GM23338 (cell line): ENCODE measurements around the gene KRT1. TPM values are rescaled to one million over a fixed set of nuclear protein-coding genes. Genes with fewer than 3 reads are reported as not detected.

Experiments
- ATAC-seq: fragments of 200-7000 bp; cut with Tn5 transposase; 3 replicates; pipeline ENCODE4 v1.9.1; 2020
- DNase-seq: peaks from one replicate; pipeline ENCODE4 v3.0.0-alpha.2; 2015; ENCODE audit warnings: low spot score
- H2AFZ ChIP-seq: fragments of 200-600 bp; sonication (generic); 2 replicates; pipeline ENCODE4 v1.8.0; 2016; ENCODE audit warnings: antibody characterized with exemption, mild to moderate bottlenecking, moderate library complexity
- H3F3A ChIP-seq: fragments of 200-600 bp; sonication (generic); replicated peaks from 2 replicates; pipeline ENCODE4 v1.8.0; 2017; ENCODE audit warnings: antibody characterized with exemption, mixed run types, low read depth
- H3K27ac ChIP-seq: fragments of 200-600 bp; sonication (generic); 2 replicates; pipeline ENCODE4 v1.6.1; 2016; ENCODE audit warnings: low read depth
- H3K27me3 ChIP-seq: fragments of 200-600 bp; sonication (generic); 2 replicates; pipeline ENCODE4 v1.8.0; 2016; ENCODE audit warnings: mild to moderate bottlenecking, mixed run types, moderate library complexity; ENCODE audit not compliant: insufficient read depth
- H3K36me3 ChIP-seq: fragments of 200-600 bp; sonication (generic); 2 replicates; pipeline ENCODE4 v1.8.0; 2016; ENCODE audit warnings: mild to moderate bottlenecking; ENCODE audit not compliant: insufficient read depth
- H3K4me1 ChIP-seq: fragments of 200-600 bp; sonication (generic); 2 replicates; pipeline ENCODE4 v1.8.0; 2016; ENCODE audit warnings: mild to moderate bottlenecking, moderate library complexity; ENCODE audit not compliant: insufficient read depth
- H3K4me2 ChIP-seq: fragments of 200-600 bp; sonication (generic); 2 replicates; pipeline ENCODE4 v1.7.1; 2017; ENCODE audit warnings: mixed run types
- H3K4me3 ChIP-seq: fragments of 200-600 bp; sonication (generic); 2 replicates; pipeline ENCODE4 v1.6.1; 2016; ENCODE audit warnings: mixed run types
- H3K79me2 ChIP-seq: fragments of 200-600 bp; sonication (generic); replicated peaks from 2 replicates; pipeline ENCODE4 v1.8.0; 2017; ENCODE audit warnings: mild to moderate bottlenecking; ENCODE audit not compliant: insufficient read depth
- H3K9me2 ChIP-seq: fragments of 200-600 bp; sonication (generic); 2 replicates; pipeline ENCODE4 v1.8.0; 2017; ENCODE audit not compliant: insufficient read depth
- H4K20me1 ChIP-seq: fragments of 200-600 bp; sonication (generic); replicated peaks from 2 replicates; pipeline ENCODE4 v1.8.0; 2017; ENCODE audit warnings: mild to moderate bottlenecking; ENCODE audit not compliant: insufficient read depth
- H3K27ac Mint-ChIP-seq: 2 replicates; pipeline ENCODE4 v1.8.0; 2020; ENCODE audit warnings: inconsistent platforms, mild to moderate bottlenecking, moderate library complexity, mixed read lengths
- H3K27me3 Mint-ChIP-seq: 3 replicates; pipeline ENCODE4 v1.8.0; 2022; ENCODE audit warnings: low read depth, mild to moderate bottlenecking, moderate library complexity, mixed read lengths, inconsistent platforms; ENCODE audit not compliant: insufficient read depth, poor library complexity
- H3K36me3 Mint-ChIP-seq: 3 replicates; pipeline ENCODE4 v1.8.0; 2021; ENCODE audit warnings: low read depth, mild to moderate bottlenecking, inconsistent platforms, moderate library complexity, mixed read lengths
- H3K4me1 Mint-ChIP-seq: 3 replicates; pipeline ENCODE4 v1.8.0; 2020; ENCODE audit warnings: mild to moderate bottlenecking, inconsistent platforms, mixed read lengths
- H3K4me3 Mint-ChIP-seq: 3 replicates; pipeline ENCODE4 v1.8.0; 2021; ENCODE audit warnings: moderate library complexity, mild to moderate bottlenecking, inconsistent platforms, mixed read lengths
- H3K9me3 Mint-ChIP-seq: 3 replicates; pipeline ENCODE4 v1.8.0; 2020; ENCODE audit warnings: moderate library complexity, mild to moderate bottlenecking, inconsistent platforms, mixed read lengths
- JUNB ChIP-seq: IDR thresholded peaks from one replicate; pipeline ENCODE4 v1.6.1; 2016; ENCODE audit warnings: antibody characterized with exemption; ENCODE audit not compliant: unreplicated experiment
- ZNF114 ChIP-seq: fragments of 250-450 bp; sonication (Bioruptor Pico); IDR thresholded peaks from 2 replicates; pipeline ENCODE4 v1.5.0; 2020; ENCODE audit warnings: mild to moderate bottlenecking, moderate library complexity
- polyA plus RNA-seq: library from polyadenylated mRNA; unstranded; fragments of >200 nt; fragmentation: Nextera tagmentation; extraction: Ambion mirVana; gene quantifications from 2 replicates; pipeline ENCODE4 v1.2.1, GENCODE V29; 2016
- total RNA-seq: library from RNA; depleted of rRNA; stranded (reverse); fragments of >200 nt; shearing (Covaris generic); gene quantifications from 2 replicates; pipeline ENCODE4 v1.2.3, GENCODE V29; 2014; rRNA removed
- TF ChIP-seq, protein P1 (sequence below): fragments of 250-450 bp; sonication (Bioruptor Pico); IDR thresholded peaks from 2 replicates; pipeline ENCODE4 v1.5.0; 2020; ENCODE audit warnings: mild to moderate bottlenecking, moderate library complexity

Gene KRT1
- total and polyA plus RNA-seq, 2 experiments from 2014 or later: not detected

DNA sequence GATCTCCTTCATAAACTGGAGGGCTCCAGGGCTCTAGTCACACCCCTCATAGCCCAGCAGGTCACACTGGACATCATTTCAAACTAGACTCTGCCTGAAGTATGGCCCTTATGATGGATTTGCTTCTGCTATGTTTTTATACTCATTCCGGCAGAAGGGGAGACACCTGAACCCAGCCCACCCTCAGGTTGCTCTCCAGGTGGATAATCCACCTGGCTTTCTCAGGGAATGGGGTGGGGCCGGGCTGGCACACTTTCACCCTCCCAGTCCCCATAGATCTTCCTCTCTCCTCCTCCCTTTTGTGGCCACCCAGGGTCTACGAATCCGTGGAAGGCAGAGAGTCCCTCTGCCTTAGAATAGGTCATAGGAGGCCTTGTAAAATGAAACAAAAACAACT, 52.1 kb downstream of the KRT1 start:
- H3K4me1 Mint-ChIP-seq: peaks cover 4% of the 10 kb centered on the region
- no peak for DNase-seq
- Histone ChIP-seq H3K36me3 (no peaks in the 10 kb centered on the region), H3K9me2 (no peaks in the 10 kb centered on the region), H4K20me1 (no peaks in the 10 kb centered on the region), H2AFZ (no peak overlapping the region), H3K4me3 (no peak overlapping the region), H3K27me3 (no peaks in the 10 kb centered on the region), H3K4me2 (no peak overlapping the region), H3K79me2 (no peaks in the 10 kb centered on the region), H3K27ac (no peak overlapping the region), H3K4me1 (no peaks in the 10 kb centered on the region), H3F3A (no peaks in the 10 kb centered on the region)
- no peaks in the 10 kb centered on the region for H3K9me3 Mint-ChIP-seq
- no peaks in the 10 kb centered on the region for H3K36me3 Mint-ChIP-seq
- TF ChIP-seq, protein P1, sequence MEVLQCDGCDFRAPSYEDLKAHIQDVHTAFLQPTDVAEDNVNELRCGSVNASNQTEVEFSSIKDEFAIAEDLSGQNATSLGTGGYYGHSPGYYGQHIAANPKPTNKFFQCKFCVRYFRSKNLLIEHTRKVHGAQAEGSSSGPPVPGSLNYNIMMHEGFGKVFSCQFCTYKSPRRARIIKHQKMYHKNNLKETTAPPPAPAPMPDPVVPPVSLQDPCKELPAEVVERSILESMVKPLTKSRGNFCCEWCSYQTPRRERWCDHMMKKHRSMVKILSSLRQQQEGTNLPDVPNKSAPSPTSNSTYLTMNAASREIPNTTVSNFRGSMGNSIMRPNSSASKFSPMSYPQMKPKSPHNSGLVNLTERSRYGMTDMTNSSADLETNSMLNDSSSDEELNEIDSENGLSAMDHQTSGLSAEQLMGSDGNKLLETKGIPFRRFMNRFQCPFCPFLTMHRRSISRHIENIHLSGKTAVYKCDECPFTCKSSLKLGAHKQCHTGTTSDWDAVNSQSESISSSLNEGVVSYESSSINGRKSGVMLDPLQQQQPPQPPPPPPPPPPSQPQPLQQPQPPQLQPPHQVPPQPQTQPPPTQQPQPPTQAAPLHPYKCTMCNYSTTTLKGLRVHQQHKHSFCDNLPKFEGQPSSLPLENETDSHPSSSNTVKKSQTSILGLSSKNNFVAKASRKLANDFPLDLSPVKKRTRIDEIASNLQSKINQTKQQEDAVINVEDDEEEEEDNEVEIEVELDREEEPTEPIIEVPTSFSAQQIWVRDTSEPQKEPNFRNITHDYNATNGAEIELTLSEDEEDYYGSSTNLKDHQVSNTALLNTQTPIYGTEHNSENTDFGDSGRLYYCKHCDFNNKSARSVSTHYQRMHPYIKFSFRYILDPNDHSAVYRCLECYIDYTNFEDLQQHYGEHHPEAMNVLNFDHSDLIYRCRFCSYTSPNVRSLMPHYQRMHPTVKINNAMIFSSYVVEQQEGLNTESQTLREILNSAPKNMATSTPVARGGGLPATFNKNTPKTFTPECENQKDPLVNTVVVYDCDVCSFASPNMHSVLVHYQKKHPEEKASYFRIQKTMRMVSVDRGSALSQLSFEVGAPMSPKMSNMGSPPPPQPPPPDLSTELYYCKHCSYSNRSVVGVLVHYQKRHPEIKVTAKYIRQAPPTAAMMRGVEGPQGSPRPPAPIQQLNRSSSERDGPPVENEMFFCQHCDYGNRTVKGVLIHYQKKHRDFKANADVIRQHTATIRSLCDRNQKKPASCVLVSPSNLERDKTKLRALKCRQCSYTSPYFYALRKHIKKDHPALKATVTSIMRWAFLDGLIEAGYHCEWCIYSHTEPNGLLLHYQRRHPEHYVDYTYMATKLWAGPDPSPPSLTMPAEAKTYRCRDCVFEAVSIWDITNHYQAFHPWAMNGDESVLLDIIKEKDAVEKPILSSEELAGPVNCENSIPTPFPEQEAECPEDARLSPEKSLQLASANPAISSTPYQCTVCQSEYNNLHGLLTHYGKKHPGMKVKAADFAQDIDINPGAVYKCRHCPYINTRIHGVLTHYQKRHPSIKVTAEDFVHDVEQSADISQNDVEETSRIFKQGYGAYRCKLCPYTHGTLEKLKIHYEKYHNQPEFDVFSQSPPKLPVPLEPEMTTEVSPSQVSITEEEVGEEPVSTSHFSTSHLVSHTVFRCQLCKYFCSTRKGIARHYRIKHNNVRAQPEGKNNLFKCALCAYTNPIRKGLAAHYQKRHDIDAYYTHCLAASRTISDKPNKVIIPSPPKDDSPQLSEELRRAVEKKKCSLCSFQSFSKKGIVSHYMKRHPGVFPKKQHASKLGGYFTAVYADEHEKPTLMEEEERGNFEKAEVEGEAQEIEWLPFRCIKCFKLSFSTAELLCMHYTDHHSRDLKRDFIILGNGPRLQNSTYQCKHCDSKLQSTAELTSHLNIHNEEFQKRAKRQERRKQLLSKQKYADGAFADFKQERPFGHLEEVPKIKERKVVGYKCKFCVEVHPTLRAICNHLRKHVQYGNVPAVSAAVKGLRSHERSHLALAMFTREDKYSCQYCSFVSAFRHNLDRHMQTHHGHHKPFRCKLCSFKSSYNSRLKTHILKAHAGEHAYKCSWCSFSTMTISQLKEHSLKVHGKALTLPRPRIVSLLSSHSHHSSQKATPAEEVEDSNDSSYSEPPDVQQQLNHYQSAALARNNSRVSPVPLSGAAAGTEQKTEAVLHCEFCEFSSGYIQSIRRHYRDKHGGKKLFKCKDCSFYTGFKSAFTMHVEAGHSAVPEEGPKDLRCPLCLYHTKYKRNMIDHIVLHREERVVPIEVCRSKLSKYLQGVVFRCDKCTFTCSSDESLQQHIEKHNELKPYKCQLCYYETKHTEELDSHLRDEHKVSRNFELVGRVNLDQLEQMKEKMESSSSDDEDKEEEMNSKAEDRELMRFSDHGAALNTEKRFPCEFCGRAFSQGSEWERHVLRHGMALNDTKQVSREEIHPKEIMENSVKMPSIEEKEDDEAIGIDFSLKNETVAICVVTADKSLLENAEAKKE (CRISPR knock-in tag): no peak
- no peak for TF ChIP-seq ZNF114 (CRISPR knock-in tag)
- no peak overlapping the region for H3K4me3 Mint-ChIP-seq
- H3K27me3 Mint-ChIP-seq: peaks cover 3% of the 10 kb centered on the region
- no peak for ATAC-seq
- no peak overlapping the region for H3K27ac Mint-ChIP-seq

DNA sequence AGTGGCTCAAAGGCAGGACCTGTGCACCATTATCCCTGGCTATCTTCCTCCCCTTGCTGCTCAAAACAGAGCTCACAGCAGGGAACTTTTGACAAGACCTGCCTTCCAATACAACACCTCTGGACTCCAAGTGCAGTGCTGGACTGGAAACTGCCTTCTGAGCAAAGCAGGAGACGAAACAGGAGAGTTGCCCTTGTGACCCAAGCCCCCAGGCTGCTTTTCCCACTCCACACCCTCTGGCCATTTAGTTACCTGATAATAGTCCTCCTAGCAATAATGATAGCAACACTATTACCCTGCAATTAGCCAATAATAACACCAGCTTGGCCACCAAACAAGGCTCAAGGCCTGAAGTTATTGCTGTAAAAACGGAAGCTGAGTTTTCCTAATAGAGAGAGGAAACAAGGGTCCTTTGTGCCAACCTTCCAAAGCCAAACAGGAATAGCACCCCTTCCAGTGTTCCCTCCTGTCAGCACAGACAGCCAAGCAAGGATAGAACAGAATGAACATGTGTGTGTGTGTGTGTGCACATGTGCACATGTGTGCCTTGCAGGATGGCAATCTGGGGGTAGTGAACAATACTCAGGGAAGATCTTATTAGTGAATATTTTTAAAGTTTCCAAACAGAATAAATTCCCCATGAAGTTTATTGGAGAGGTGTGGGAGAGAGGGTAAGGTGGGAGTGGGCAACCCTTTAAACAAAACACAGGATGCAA, 52.7 kb downstream of the KRT1 start:
- H3K4me1 ChIP-seq: no peaks in the 10 kb centered on the region
- no peaks in the 10 kb centered on the region for H3K36me3 Mint-ChIP-seq
- no peak overlapping the region for H3K4me3 Mint-ChIP-seq
- H3K4me3 ChIP-seq: no peak overlapping the region
- peaks cover 3% of the 10 kb centered on the region for H3K27me3 Mint-ChIP-seq
- no peaks in the 10 kb centered on the region for H3K27me3 ChIP-seq
- no peak overlapping the region for H3K27ac Mint-ChIP-seq
- no peak overlapping the region for H3K4me2 ChIP-seq
- DNase-seq (no peak), ATAC-seq (no peak)
- H3F3A ChIP-seq: no peaks in the 10 kb centered on the region
- H4K20me1 ChIP-seq: no peaks in the 10 kb centered on the region
- H2AFZ ChIP-seq: no peak overlapping the region
- no peaks in the 10 kb centered on the region; the same call in 2 of the 3 replicates for H3K9me3 Mint-ChIP-seq
- no peaks in the 10 kb centered on the region for H3K79me2 ChIP-seq
- no peaks in the 10 kb centered on the region for H3K36me3 ChIP-seq
- H3K9me2 ChIP-seq: no peaks in the 10 kb centered on the region
- H3K4me1 Mint-ChIP-seq: peaks cover 4% of the 10 kb centered on the region
- no peak overlapping the region for H3K27ac ChIP-seq
- no peak for TF ChIP-seq JUNB

Other genes with a start within 250 kb of the KRT1 start
- not detected in 2 replicates for gene KRT75, start 246.0 kb downstream of the KRT1 start, total RNA-seq
- not detected in 2 replicates for gene KRT75, start 246.0 kb downstream of the KRT1 start, polyA plus RNA-seq
- not detected in 2 replicates for gene KRT6B, start 228.3 kb downstream of the KRT1 start, total RNA-seq
- not detected in 2 replicates for gene KRT6B, start 228.3 kb downstream of the KRT1 start, polyA plus RNA-seq
- gene KRT6C, start 206.6 kb downstream of the KRT1 start, total RNA-seq: not detected in 2 replicates
- not detected in 2 replicates for gene KRT6C, start 206.6 kb downstream of the KRT1 start, polyA plus RNA-seq
- not detected in 2 replicates for gene KRT6A, start 187.2 kb downstream of the KRT1 start, total RNA-seq
- gene KRT6A, start 187.2 kb downstream of the KRT1 start, polyA plus RNA-seq: not detected in 2 replicates
- gene KRT5, start 160.0 kb downstream of the KRT1 start, total RNA-seq: not detected in 2 replicates
- gene KRT5, start 160.0 kb downstream of the KRT1 start, polyA plus RNA-seq: not detected in 2 replicates
- gene KRT71, start 127.3 kb downstream of the KRT1 start, total RNA-seq: not detected in 2 replicates
- not detected in 2 replicates for gene KRT71, start 127.3 kb downstream of the KRT1 start, polyA plus RNA-seq
- not detected in 2 replicates for gene KRT74, start 106.6 kb downstream of the KRT1 start, total RNA-seq
- not detected in 2 replicates for gene KRT74, start 106.6 kb downstream of the KRT1 start, polyA plus RNA-seq
- gene KRT72, start 78.9 kb downstream of the KRT1 start, total RNA-seq: not detected in 2 replicates
- not detected in 2 replicates for gene KRT72, start 78.9 kb downstream of the KRT1 start, polyA plus RNA-seq
- gene KRT73, start 61.8 kb downstream of the KRT1 start, total RNA-seq: not detected in 2 replicates
- gene KRT73, start 61.8 kb downstream of the KRT1 start, polyA plus RNA-seq: not detected in 2 replicates
- not detected in 2 replicates for gene KRT2, start 28.2 kb downstream of the KRT1 start, total RNA-seq
- not detected in 2 replicates for gene KRT2, start 28.2 kb downstream of the KRT1 start, polyA plus RNA-seq
- not detected in 2 replicates for gene KRT77, start 23.1 kb upstream of the KRT1 start, total RNA-seq
- gene KRT77, start 23.1 kb upstream of the KRT1 start, polyA plus RNA-seq: not detected in 2 replicates
- not detected in 2 replicates for gene KRT76, start 96.9 kb upstream of the KRT1 start, total RNA-seq
- not detected in 2 replicates for gene KRT76, start 96.9 kb upstream of the KRT1 start, polyA plus RNA-seq
- not detected in 2 replicates for gene KRT3, start 115.7 kb upstream of the KRT1 start, total RNA-seq
- not detected in 2 replicates for gene KRT3, start 115.7 kb upstream of the KRT1 start, polyA plus RNA-seq
- not detected in 2 replicates for gene KRT4, start 133.7 kb upstream of the KRT1 start, total RNA-seq
- not detected in 2 replicates for gene KRT4, start 133.7 kb upstream of the KRT1 start, polyA plus RNA-seq
- 0.21 TPM in 1 of 2 replicates, not detected in the other for gene KRT79, start 153.9 kb upstream of the KRT1 start, total RNA-seq
- gene KRT79, start 153.9 kb upstream of the KRT1 start, polyA plus RNA-seq: not detected in 2 replicates
- not detected in 2 replicates for gene KRT78, start 168.6 kb upstream of the KRT1 start, total RNA-seq
- gene KRT78, start 168.6 kb upstream of the KRT1 start, polyA plus RNA-seq: not detected in 2 replicates
- 250 and 264 TPM in 2 replicates for gene KRT8, start 224.7 kb upstream of the KRT1 start, total RNA-seq
- gene KRT8, start 224.7 kb upstream of the KRT1 start, polyA plus RNA-seq: 322 and 338 TPM in 2 replicates